Mucosa of stomach (tissue), 1 donor: ENCODE measurements around the gene OR5T1.

Source experiments
- H3K27me3 ChIP-seq: one replicate; pipeline ENCODE4 v1.7.0; 2013; ENCODE audit warnings: mild to moderate bottlenecking, low read length; ENCODE audit not compliant: control insufficient read depth, insufficient read depth
- H3K36me3 ChIP-seq: one replicate; pipeline ENCODE4 v1.7.0; 2013; ENCODE audit warnings: low read length; ENCODE audit not compliant: control insufficient read depth, insufficient read depth
- H3K4me1 ChIP-seq: one replicate; pipeline ENCODE4 v1.7.0; 2013; ENCODE audit warnings: mild to moderate bottlenecking, low read length; ENCODE audit not compliant: control insufficient read depth, insufficient read depth
- H3K4me3 ChIP-seq: one replicate; pipeline ENCODE4 v1.7.0; 2013; ENCODE audit warnings: low read length
- H3K9ac ChIP-seq: one replicate; pipeline ENCODE4 v1.7.0; 2013; ENCODE audit warnings: mild to moderate bottlenecking, low read length, moderate library complexity
- H3K9me3 ChIP-seq: one replicate; pipeline ENCODE4 v1.7.0; 2013; ENCODE audit warnings: mild to moderate bottlenecking, low read length, moderate library complexity; ENCODE audit not compliant: control insufficient read depth
- donor health status: Pancreatic carcinoma.

Gene OR5T1

DNA sequence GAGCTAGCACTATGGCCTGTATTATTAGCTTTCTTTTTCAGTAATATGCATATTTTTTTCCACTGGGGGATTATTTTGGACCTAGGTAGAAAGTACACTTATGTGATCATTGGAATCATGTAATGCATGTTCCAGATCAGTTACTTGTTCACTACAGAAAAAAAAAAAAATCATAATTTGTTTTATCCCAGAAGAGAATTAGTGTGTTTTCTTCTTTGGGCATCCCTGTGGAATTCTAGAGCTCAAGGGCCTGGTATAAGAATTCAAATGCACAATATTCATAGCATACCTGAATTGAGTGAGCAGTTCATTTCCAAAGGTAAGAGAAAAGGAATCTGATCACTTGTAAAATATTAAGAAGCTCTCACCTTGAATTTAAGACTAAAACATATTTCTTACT is at the start of gene OR5T1:
Gene OR5T1 (plus strand): TSS at position 301 of the 400 bp plus-strand sequence. CDS start 1,485 bp downstream, outside the sequence.
- Histone ChIP-seq H3K27me3 (no peaks in the 10 kb centered on the region), H3K36me3 (no peaks in the 10 kb centered on the region), H3K9me3 (no peaks in the 10 kb centered on the region), H3K4me1 (no peaks in the 10 kb centered on the region), H3K9ac (no peak within 1 kb of the TSS), H3K4me3 (no peak within 1 kb of the TSS)

DNA sequence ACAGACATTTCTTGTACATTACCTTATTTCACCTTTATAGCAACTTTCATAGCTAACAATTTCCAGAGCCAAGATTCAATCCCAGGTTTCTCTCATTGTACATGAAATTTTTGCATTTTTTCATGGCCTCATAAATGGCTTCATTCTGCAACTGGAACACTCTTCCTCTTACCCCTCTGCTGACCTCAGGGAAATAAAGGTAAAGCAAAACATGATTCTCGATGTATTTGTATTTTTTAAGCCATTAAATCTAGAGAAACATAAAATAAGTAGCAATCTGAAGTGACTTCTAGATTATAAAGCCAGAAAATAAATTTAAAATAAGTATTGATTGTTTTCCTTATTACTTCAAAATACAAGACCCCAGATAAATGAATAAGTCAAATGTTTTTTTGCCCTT is 39.8 kb upstream of the OR5T1 start, which contains the start of gene OR5T2:
Gene OR5T2 (minus strand): TSS at position 101 of the 400 bp plus-strand sequence. CDS start 1,193 bp downstream, outside the sequence.
- no peaks in the 10 kb centered on the region for H3K4me1 ChIP-seq
- H3K4me3 ChIP-seq: no peak within 1 kb of the TSS
- H3K27me3 ChIP-seq: no peaks in the 10 kb centered on the region
- H3K36me3 ChIP-seq: no peaks in the 10 kb centered on the region
- H3K9ac ChIP-seq: no peak within 1 kb of the TSS
- no peaks in the 10 kb centered on the region for H3K9me3 ChIP-seq

DNA sequence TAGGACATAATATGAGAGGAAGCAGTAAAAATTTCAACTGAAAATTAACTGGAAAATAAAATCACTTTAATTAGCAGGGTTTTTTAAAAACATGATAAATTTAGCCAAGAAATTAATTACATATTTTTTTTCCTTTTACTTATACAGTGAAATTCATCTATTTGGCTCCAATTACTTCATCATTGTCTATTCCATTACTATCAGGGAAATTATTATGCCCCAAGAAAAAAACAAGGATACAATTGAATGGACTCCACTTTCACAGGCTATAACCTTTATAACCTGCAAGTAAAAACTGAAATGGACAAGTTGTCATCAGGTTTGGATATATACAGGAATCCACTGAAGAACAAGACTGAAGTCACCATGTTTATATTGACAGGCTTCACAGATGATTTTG is 22.0 kb upstream of the OR5T1 start, which contains the start of gene OR5T3:
Gene OR5T3 (plus strand): TSS at position 301 of the 400 bp plus-strand sequence. CDS start 0 bp downstream, at position 301.
- no peaks in the 10 kb centered on the region for H3K9me3 ChIP-seq

DNA sequence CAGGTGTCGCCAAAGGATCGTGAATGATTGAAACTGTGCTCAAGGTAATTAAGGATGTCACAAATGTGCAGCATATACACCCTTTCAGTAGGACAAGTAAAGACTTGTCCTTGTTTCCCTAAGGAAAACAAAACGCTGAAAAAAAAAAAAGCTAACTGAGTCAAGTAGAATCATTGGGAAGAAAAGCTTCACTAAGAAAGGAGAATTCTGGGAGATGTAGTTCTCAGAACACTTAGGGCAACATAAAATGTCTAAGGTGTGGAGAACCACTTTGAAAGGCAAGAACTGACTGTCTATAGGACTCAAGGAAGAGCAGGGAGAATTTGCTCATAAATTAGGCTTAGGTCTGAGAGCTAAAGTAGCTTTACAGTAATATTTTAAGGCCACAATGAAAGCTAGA is 2.9 kb upstream of the OR5T1 start:
- H3K36me3 ChIP-seq: no peaks in the 10 kb centered on the region
- H3K9me3 ChIP-seq: no peaks in the 10 kb centered on the region
- no peaks in the 10 kb centered on the region for H3K4me1 ChIP-seq
- H3K9ac ChIP-seq: no peak overlapping the region
- no peaks in the 10 kb centered on the region for H3K27me3 ChIP-seq
- H3K4me3 ChIP-seq: no peak overlapping the region

More for the DNA sequence above, 22.0 kb upstream of the OR5T1 start, which contains the start of gene OR5T3:
- H3K27me3 ChIP-seq: no peaks in the 10 kb centered on the region
- no peak within 1 kb of the TSS for H3K9ac ChIP-seq
- no peaks in the 10 kb centered on the region for H3K4me1 ChIP-seq
- H3K4me3 ChIP-seq: no peak within 1 kb of the TSS
- H3K36me3 ChIP-seq: no peaks in the 10 kb centered on the region

DNA sequence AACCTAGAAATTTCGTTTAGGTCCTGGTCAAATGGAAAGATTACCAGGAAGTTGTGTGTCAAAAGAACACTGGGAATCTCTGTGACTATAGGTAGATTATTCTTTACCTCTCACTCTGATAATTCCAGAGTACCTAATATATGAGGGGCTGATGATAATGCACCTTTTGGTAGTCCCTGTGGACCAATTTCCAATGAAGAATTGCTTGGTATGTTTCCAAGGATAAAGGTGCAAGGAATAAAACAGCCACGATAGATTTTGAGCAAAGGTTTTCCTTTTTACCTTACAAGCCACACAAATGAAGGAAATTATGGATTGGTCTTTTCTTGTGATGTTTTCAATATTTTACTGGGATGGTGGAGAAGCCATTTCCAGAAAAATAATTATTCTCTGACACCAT is 18.2 kb downstream of the OR5T1 start, which contains the start of gene OR8H1:
Gene OR8H1 (minus strand): TSS at position 101 of the 400 bp plus-strand sequence. CDS start 1,192 bp downstream, outside the sequence.
- H3K9ac ChIP-seq: no peak within 1 kb of the TSS
- no peaks in the 10 kb centered on the region for H3K4me1 ChIP-seq
- H3K4me3 ChIP-seq: no peak within 1 kb of the TSS
- no peaks in the 10 kb centered on the region for H3K9me3 ChIP-seq
- H3K27me3 ChIP-seq: no peaks in the 10 kb centered on the region
- H3K36me3 ChIP-seq: no peaks in the 10 kb centered on the region

DNA sequence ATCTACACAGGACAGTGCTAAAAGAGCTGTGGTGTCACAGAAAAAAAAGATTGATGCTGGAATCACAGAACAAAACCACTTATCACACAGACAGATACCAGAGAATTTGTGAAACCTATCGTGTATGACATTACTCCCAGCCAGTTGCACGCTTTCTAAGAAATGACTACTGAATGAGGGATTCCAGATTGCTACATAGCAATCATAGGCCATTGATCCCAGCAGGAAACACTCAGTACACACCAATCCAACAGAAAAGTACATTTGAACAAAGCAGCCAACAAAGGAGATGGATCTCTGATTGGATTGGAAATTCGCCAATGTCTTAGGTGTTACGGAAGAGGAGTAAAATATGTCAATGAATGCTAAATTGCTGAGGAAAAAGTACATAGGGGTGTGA is 22.9 kb downstream of the OR5T1 start:
- no peaks in the 10 kb centered on the region for H3K27me3 ChIP-seq
- no peaks in the 10 kb centered on the region for H3K9me3 ChIP-seq
- H3K4me3 ChIP-seq: no peak overlapping the region
- no peaks in the 10 kb centered on the region for H3K36me3 ChIP-seq
- no peak overlapping the region for H3K9ac ChIP-seq
- no peaks in the 10 kb centered on the region for H3K4me1 ChIP-seq

DNA sequence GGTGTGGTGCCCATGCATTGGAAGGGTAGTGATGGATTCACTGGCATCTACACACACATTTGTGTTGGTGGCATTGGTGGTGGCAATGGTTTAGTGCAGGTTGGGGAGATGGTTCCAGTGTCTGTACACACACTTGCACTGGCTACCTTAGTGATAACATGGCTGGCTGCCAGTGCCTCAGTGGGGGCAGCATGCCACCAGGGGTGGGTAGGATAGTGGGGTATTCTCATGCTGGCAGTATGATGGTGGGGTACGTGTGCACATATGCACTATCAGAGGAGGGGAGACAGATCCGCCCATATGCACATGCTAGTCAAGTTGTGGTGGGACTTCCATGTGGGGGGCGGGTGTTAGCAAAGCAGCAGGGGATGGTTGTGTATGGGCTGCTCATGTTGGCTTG is 33.9 kb downstream of the OR5T1 start:
- H3K4me1 ChIP-seq: no peaks in the 10 kb centered on the region
- no peaks in the 10 kb centered on the region for H3K27me3 ChIP-seq
- H3K9me3 ChIP-seq: no peaks in the 10 kb centered on the region
- no peak overlapping the region for H3K4me3 ChIP-seq
- no peak overlapping the region for H3K9ac ChIP-seq
- no peaks in the 10 kb centered on the region for H3K36me3 ChIP-seq

DNA sequence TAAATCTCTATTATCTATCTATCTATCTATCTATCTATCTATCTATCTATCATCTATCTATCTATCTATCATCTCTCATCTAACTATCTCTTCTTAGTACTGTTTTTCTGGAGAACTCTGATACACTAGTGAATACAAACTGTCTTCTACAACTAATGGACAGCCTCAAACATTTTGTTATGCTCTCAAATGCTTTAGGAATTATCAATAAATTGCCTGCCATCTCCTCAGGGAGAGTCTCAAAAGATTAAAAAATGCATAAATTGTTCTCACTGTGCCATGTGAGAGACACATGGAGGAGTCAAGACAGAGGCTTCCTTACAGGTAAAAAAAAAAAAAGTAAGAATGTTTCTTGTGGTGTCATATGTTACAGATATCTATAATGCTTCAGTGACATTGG is 40.9 kb downstream of the OR5T1 start, which contains the start of gene OR8K3:
Gene OR8K3 (plus strand): TSS at position 301 of the 400 bp plus-strand sequence. CDS start 3,163 bp downstream, outside the sequence.
- Histone ChIP-seq H3K9ac (no peak within 1 kb of the TSS), H3K27me3 (no peaks in the 10 kb centered on the region), H3K4me1 (no peaks in the 10 kb centered on the region), H3K36me3 (no peaks in the 10 kb centered on the region), H3K4me3 (no peak within 1 kb of the TSS), H3K9me3 (no peaks in the 10 kb centered on the region)
